GM19328 (cell line): ENCODE measurements around the gene NFE2L1.
A peak's percentile ranks its signal among the peaks of the same experiment; 100 is the strongest.
"Not testable (repeated sequence)": the region's sequence is repeated elsewhere in the genome, so short reads cannot be mapped to it uniquely, and the experiment has no call there.

Experiments used
- ATAC-seq: cut with Tn5 transposase; IDR thresholded peaks from one replicate; pipeline ENCODE4 v1.9.1; 2021; ENCODE audit warnings: mild to moderate bottlenecking, moderate library complexity; ENCODE audit not compliant: unreplicated experiment

NFE2L1 gene, protein sequence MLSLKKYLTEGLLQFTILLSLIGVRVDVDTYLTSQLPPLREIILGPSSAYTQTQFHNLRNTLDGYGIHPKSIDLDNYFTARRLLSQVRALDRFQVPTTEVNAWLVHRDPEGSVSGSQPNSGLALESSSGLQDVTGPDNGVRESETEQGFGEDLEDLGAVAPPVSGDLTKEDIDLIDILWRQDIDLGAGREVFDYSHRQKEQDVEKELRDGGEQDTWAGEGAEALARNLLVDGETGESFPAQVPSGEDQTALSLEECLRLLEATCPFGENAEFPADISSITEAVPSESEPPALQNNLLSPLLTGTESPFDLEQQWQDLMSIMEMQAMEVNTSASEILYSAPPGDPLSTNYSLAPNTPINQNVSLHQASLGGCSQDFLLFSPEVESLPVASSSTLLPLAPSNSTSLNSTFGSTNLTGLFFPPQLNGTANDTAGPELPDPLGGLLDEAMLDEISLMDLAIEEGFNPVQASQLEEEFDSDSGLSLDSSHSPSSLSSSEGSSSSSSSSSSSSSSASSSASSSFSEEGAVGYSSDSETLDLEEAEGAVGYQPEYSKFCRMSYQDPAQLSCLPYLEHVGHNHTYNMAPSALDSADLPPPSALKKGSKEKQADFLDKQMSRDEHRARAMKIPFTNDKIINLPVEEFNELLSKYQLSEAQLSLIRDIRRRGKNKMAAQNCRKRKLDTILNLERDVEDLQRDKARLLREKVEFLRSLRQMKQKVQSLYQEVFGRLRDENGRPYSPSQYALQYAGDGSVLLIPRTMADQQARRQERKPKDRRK

DNA sequence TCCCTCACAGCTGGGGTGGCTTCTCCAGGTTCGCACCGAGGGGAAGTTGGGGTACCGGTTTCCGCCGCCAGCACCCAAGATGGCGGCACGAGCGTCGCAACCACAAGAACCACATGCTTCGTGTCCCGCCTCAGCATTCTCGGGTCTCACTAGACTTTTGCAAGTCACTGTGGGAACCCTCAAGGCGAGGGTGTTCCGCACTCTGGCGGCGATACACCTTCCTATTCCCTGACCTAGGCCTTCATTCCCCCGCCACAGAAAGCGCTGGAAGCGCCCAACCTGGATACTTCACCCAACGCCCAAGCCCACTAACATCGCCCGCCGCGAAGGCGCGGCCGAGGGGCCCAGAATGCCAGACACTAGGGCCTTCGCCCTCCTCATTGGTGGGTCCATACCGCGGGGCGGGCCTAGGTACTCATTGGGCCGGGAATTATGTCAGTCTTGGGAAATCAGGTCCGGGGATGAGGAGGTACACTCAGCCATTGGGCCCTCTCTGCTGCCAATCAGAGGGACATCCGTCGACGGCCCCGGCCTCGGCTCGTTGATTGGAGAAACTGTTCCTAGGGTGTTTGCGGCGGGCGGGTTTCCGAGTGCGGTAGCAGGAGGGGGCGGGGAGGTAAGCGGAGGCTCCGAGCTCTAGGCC is at the start of gene NFE2L1:
Gene NFE2L1 (plus strand): TSS at position 619 of the 643 bp plus-strand sequence. CDS start 2,760 bp downstream, outside the sequence.
- ATAC-seq = peak; percentile 92

GRCh38 chr17:47999582-47999981 is 48.6 kb upstream of the NFE2L1 start:
- ATAC-seq = no peak

DNA sequence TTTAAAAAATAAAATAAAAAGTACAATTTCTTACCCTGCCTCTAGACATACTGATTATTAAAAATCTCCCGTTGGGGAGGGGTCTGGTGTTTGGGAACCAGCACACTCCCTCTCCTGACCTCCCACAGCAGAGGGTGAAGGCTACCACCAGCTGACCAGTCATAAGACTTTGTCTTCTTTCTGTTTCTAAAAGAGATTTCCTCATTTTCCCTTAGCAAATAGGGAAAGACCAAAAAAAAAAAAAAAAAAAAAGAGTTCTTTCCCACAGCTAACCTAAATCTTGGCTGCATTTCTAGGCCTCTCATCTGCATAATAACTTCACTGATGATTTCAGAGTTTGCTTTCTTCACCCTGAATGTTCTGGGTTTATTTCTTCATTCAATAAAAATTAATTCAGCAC is 47.0 kb upstream of the NFE2L1 start:
- no peak for ATAC-seq

DNA sequence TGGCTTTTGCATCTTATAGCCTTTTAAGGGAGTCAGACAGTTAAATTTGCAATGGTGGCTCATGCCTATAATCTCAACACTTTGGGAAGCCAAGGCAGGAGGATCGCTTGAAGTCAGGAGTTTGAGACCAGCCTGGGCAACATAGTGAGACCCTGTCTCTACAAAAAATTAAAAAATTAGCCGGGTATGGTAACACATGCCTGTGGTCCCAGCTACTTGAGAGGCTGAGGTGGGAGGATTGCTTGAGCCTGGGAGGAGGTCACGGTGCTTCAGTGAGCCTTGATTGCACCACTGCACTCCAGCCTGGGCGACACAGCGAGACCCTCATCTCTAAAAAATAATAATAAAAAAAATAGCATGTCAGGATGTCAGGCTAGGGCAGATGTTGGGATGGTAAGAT is 46.5 kb upstream of the NFE2L1 start:
- not testable (repeated sequence) for ATAC-seq

DNA sequence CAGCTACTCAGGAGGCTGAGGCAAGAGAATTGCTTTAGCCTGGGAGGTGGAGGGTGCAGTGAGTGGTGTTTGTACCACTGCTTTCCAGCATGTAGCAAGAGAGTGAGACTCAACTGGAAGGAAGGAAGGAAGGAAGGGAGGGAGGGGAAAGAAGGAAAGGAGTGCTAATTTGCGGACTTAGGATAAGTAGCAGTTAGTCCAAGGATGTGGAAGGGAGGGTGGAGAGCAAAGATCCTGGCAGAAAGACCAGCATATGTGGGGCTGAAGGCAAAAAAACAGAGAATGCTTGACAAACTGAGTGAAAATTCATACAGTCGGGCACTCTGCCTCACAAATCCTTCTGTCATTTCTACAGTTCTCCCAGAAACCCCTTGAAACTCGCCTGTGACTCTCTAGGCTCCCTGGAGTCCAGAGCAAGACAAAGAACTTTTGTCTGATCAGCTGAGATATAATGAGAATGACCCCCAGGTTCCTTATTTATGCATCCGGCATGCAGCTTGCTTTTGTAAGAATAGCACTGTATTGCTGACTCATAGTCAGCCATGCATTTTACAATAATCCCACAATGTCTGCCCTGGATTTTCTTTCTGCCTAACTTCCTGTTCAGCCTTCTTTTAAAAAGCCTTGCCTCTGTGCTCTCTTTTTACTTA is 45.8 kb upstream of the NFE2L1 start:
- no peak for ATAC-seq

- no peak for ATAC-seq
Measured at GRCh38 chr17:48002916-48003416, 45.2 kb upstream of the NFE2L1 start.

DNA sequence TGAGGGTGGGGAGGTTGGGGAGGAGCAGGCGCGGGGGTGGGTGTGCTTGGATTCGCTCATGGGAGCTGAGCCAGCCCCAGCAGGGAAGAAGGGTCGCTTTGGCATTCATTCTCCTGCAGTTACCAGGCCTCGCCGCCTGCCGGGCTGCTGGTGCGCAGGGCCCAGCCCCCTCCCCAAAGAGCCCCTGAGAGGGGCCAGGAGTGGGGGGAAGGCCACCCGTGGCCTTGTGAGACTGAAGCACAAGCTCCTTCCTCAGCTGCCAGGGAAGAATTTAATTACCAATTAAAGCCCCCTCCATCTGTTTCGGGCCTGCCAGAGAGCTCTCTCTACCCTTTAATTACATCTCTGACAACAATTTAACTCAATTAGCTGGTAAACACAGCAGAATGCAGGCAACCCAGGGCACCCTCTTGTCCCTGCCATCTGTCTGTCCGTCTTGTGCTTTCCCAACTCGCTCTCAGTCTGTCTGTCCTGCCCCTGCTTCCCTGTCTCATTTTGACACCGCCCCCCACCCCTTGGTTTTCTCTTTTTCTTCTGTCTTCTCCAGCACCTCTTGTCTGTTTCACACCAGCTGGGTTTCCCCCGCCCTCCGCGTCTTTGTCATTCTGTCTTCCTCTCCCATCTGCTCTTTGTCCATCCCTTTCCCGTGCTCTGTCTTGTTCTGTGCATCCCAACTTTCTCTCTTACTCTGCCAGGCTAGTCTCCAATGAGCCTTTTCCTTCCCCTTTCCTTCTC is 44.6 kb upstream of the NFE2L1 start:
- ATAC-seq = no peak

DNA sequence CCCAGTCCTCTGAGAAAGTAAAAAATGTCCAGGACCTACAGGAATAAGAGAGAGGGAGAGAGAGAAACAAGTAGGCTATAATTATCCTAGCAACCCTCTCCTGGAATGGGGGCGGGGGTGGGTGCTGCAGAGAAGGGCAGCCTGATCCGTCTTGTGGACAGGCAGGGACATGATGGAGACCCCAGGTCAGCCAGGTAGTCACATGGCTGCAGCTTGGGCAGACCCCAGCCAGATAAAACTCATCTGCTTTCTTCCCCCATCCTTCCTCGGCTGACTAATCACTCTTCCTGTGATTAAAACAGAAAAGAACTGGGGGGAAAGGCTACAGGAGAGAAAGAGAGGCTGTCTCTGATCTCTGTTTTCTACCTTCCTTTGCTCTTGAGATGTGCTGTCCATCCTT is 43.2 kb upstream of the NFE2L1 start:
- no peak for ATAC-seq

DNA sequence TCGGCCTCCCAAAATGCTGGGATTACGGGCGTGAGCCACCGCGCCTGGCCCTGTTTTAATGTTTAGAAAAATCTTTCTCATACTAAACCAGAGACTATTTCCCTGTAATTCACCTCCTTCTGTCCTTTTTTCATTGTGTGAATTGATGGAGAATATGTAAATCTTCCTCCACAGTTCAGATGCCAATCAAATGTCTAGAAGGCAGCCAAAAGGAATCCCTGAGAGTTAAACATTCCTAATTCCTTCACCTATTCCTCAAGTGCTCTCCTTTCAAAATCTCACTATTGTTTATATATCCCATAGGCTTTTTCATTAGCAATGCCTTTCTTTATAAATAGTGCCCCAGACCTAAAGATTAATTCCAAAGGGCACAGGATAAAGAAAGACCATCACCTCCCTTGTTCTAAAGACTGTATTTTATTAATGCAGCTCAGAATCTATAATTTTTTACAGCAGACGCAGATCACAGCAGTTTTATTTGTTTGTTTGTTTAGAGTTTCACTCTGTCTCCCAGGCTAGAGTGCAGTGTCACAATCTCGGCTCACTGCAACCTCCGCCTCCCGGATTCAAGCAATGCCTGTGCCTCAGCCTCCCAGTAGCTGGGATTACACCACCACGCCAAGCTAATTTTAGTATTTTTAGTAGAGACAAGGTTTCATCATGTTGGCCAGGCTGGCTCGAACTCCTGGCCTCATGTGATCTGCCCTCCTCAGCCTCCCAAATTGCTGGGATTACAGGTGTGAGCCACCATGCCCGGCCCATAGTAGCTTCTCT is 41.0 kb upstream of the NFE2L1 start:
- no peak for ATAC-seq

DNA sequence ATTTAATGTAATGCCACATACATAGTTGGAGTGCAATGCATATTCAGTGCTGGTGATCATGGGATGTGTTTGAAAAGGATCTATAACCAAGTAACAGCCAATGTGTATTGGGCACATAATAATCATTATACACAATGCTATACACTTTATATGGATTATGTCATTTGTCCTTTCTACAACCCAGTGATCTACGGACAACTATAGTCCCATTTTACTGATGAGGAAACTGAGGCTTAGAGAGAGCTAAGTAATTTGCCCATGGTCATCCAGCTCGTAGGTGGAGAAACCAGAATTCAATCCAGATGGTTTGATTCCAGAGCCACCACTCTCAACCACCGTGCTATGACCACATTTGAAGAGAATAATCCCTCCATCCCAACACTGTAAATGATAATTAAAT is 38.0 kb upstream of the NFE2L1 start:
- no peak for ATAC-seq

GRCh38 chr17:48011405-48012150 is 36.6 kb upstream of the NFE2L1 start:
- ATAC-seq = no peak

- ATAC-seq = no peak
Measured at GRCh38 chr17:48012151-48012520, 36.0 kb upstream of the NFE2L1 start.

GRCh38 chr17:48012654-48013053 is 35.5 kb upstream of the NFE2L1 start:
- no peak for ATAC-seq

GRCh38 chr17:48013876-48014594 is 34.1 kb upstream of the NFE2L1 start:
- no peak for ATAC-seq

DNA sequence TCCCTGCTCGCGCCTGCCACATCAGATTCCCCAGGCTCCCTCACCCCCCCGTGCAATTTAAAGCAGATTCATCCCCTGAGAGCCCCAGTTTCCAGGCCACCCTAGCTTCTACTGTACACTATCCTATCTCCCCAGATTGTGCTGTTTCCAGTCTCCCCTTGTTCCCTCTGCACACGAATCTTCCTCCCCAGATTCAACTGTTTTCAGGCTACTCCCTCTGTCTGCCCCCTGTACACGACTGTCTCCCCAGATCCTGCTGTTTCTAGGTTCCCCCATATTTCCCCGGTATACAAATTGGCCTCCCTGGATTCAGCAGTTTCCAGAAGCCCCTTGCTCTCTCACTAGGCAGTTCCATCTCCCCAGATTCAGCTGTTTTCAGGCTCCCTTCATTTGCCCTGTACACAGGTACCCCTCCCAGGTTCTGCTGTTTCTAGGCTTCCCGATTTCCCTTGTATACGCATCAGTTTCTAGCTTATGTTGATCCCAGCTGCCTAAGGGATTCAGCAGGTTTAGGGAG is 33.5 kb upstream of the NFE2L1 start:
- ATAC-seq = no peak

- no peak for ATAC-seq
Measured at GRCh38 chr17:48016112-48016511, 32.0 kb upstream of the NFE2L1 start.

GRCh38 chr17:48017817-48018158 is 30.4 kb upstream of the NFE2L1 start:
- not testable (repeated sequence) for ATAC-seq

DNA sequence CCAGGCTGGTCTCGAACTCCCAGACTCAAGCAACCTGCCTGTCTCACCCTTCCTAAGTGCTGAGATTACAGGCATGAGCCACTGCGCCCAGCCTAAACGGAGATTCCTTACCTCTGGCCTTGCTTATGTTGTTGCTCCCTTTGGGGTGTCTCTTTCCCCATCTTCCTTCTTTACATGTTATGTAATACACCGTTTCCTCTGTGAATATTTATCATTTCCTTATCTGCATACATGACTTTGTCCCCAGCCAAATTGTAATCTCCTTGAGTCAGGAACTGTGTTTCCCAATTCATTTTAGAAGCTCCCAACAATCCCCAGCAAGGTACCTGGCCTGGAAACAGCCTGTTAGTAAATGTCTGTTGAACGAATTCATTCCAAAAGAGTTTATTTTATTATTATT is 26.2 kb upstream of the NFE2L1 start:
- ATAC-seq = no peak
